ENCODE measurements around the gene SEPHS2.
A peak's percentile ranks its signal among the peaks of the same experiment; 100 is the strongest.
"Not testable (repeated sequence)": the region's sequence is repeated elsewhere in the genome, so short reads cannot be mapped to it uniquely, and the experiment has no call there.

The SEPHS2 gene

DNA sequence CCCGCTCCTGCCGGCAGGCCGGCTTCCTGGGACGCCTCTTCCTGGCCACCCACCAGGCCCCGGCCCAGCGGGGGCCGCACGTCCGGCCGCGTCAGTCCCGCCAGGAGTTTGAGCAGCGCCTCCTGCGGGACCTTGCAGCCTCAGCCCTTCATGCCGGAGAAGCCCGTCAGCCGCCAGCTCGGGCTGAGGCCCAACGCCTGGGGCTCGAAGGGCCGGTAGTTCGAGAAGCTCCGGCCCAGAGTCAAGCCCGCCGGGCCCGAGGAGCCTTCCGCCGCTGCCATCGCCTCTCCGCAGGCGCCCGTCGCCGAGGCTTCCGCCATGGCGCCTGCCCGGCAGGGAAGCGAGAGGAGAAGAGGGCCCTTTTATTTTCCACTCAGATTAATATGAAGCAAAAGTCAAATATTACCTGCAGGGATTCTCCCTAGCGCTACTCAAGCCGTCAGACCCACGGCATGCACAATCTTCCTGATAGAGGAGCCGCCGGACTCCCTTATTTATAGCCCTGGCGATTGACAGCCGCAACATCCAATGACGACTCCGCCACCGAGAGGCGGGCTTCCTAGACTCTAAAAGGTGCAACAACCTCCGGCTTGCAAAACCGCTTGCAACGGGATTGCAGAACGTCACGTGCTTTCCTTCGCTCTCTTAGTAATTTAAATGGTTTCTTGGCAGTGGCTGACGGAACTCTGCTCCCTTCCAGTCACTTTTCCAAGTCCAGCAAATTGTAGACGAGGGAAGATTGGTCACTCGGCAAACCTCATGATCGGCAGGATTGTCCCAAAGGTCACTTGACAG, at the start of gene SEPHS2:
Gene SEPHS2 (minus strand): TSS at position 467 of the 795 bp plus-strand sequence. CDS start 147 bp downstream, at position 320.
- peak; percentile 96 for DNase-seq

DNA sequence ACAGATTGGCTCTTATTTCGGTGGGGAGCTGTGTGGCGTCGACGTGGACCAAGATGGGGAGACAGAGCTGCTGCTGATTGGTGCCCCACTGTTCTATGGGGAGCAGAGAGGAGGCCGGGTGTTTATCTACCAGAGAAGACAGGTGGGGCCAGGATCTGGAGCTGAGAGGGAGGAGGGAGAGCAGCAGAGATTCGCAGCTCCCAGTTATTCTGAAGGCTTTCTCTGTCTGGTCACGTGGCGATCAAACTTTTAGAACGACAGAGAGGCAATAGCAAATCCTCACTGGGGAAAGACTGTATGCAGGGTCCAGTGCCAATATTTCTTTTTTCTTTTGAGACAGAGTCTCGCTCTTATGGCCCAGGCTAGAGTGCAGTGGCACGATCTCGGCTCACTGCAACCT, 49.0 kb upstream of the SEPHS2 start:
- DNase-seq: no peak

- no peak for DNase-seq
Observed at GRCh38 chr16:30493941-30494488, 48.3 kb upstream of the SEPHS2 start.

DNA sequence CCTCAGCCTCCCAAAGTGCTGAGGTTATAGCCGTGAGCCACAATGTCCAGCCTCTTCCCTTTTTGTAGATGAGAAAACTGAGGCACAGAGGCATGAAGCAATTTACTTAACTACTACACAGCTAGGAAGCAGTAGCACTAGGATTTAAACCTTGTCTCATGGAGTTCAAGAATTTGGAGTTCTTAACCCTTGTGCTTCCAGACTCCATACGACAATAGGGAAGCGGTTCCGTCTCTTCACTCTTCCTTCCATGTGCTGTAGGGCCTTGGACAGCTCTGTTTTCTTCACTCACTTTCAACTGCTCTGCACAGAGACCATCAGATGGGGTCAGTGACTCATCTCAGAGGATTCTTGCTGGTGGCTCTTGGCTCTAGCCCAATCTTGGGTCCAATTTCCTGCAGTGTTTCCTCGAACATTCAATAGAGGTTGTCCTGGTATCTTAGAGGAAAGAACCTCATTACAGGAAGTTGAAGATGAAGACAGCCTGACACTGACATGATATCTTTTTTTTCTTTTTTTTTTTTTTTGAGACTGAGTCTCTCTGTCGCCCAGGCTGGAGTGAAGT, 46.2 kb upstream of the SEPHS2 start:
- no peak for DNase-seq

DNA sequence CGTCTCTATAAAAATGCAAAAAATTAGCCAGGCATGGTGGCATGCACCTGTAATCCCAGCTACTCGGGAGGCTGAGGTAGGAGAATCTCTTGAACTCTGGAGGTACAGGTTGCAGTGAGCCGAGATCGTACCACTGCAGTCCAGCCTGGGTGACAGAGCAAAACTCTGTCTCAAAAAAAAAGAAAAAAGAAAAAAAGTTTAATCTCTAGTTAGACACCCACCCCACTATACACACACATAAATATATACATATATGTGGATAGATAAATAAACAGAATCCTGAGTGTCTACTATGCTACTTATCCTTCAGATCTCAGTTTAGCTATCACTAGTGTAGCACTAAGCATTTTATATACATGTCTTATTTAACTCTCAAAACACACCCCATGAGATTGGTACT, 45.6 kb upstream of the SEPHS2 start:
- no peak for DNase-seq

DNA sequence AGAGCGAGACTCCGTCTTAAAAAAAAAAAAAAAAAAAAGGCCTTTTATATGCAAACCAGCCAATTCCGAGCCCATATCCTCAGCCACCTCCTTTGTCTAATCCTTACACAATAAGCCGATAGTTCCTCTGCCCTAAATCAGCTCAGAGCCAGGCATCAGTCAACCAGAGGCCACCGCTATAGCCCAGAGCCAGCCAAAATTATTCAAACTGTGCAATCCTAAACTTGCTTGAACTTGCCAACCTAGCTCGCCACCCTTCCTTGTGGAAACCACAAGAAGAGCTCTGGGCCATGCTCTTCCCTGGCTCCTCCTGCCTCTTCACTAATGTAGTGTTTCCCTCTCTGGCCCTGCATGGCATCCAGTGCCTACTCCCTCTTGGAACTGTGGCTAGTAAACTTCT, 44.5 kb upstream of the SEPHS2 start:
- no peak for DNase-seq

DNA sequence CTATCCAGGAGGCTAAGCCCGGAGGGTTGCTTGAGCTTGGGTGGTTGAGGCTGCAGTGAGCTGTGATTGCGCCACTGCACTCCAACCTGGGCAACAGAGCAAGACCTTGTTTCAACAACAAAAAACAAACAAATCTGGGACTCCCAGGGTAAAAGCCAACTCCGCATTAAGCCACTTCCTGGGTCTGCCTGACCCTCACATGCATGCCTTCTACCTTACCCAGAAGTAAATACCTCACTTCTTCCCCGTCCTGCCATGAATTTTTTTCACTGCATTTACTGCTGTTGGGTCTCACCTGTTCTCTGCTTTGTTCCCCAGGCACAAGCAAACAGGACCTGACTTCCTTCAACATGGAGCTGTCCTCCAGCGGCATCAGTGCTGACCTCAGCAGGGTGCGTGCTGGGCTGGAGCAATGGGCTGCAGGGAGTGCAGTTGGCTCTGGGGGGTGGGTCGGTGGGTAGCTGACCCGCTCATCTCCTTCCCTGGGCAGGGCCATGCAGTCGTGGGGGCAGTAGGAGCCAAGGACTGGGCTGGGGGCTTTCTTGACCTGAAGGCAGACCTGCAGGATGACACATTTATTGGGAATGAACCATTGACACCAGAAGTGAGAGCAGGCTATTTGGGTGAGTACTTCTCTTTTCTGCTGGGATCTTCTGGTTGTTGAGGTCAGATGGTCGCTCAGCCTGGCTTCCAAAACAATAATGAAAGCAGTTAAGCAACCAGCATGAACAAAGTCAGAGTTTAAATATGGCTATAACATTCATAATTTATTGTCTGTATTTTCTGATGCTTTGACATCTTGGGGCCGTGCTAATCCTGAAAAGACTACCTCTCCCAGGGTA, 43.3 kb upstream of the SEPHS2 start:
- no peak for DNase-seq

GRCh38 chr16:30485818-30486436, 40.3 kb upstream of the SEPHS2 start:
- DNase-seq: no peak

GRCh38 chr16:30484887-30485286, 39.2 kb upstream of the SEPHS2 start:
- DNase-seq: no peak

DNA sequence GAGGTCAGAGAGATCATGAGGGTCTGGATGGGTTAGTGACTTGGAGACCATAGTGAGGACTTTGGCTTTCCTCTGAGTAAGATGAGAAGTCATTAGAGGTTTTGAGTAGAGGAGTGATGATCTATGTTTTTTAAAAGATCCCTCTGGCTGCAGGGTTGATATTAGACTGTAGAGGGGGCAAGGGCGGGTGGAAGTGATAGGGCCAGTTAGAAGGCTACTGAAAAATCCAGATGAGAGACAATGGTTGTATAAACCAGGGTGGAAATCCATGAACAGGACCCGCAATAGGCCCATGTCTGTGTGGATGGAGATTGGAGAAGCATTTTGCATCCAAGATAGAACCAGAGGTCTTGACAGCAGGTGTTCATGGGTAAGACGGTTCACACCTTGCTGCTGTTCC, 36.7 kb upstream of the SEPHS2 start:
- no peak for DNase-seq

DNA sequence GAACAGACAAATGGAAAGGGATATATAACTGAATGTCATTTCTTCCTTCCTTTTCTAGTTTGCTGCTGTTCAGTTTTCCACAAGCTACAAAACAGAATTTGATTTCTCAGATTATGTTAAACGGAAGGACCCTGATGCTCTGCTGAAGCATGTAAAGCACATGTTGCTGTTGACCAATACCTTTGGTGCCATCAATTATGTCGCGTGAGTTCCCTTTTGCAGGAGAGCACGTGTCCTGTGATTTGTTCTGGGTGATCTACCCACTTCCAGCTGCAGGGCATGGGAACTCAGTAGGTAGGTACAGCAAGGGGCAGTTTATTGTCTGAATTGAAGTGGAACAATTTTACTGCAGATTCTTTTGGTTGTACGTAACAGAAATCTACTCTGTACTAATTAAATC, 35.7 kb upstream of the SEPHS2 start:
- no peak for DNase-seq

- no peak for DNase-seq
Observed at GRCh38 chr16:30478766-30479478, 33.2 kb upstream of the SEPHS2 start.

- not testable (repeated sequence) for DNase-seq
Observed at GRCh38 chr16:30477773-30478172, 32.1 kb upstream of the SEPHS2 start.

GRCh38 chr16:30476991-30477390, 31.3 kb upstream of the SEPHS2 start:
- no peak for DNase-seq

GRCh38 chr16:30474684-30475083, 29.0 kb upstream of the SEPHS2 start:
- no peak for DNase-seq

- no peak for DNase-seq
Observed at GRCh38 chr16:30474074-30474452, 28.4 kb upstream of the SEPHS2 start.

- no peak for DNase-seq
Observed at GRCh38 chr16:30473231-30474073, 27.8 kb upstream of the SEPHS2 start.

- no peak for DNase-seq
Observed at GRCh38 chr16:30472328-30472942, 26.8 kb upstream of the SEPHS2 start, which contains the start of gene ITGAL. ITGAL (plus strand) TSS chr16:30472742; CDS start chr16:30472838, 96 bp downstream.

GRCh38 chr16:30470632-30470995, 24.9 kb upstream of the SEPHS2 start:
- no peak for DNase-seq

DNA sequence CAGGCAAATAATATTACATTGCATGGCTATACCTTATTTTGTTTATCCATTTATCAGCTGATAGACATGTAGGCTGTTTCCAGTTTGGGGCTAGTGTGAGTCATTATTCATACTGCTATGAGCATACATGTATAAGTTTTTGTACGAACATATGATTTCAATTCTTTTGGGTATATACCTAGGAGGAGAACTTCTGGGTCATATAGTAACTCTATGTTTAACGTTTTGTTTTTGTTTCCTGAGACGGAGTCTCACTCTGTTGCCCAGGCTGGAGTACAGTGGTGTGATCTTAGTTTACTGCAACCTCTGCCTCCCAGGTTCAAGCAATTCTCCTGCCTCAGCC, 24.5 kb upstream of the SEPHS2 start:
- DNase-seq: no peak

- DNase-seq: no peak
Observed at GRCh38 chr16:30464078-30464477, 18.4 kb upstream of the SEPHS2 start.
